Gastrocnemius medialis (tissue), 4 donors: ENCODE measurements around the gene FAM177B. TPM values are rescaled to one million over a fixed set of nuclear protein-coding genes. Genes with fewer than 3 reads are reported as not detected.
"Not testable (repeated sequence)": the region's sequence is repeated elsewhere in the genome, so short reads cannot be mapped to it uniquely, and the experiment has no call there.

ENCODE experiments used
- ATAC-seq, 2 donors: fragments of 150-250 bp; one replicate each; pipeline ENCODE4 v1.9.1; 2016
- DNase-seq, 2 donors: peaks; one replicate each; pipeline ENCODE4 v3.0.0-alpha.2; 2019
- H3K27ac ChIP-seq, 4 donors: fragments of 200-600 bp; sonication (generic); 1 replicate in 1 of 4; 2 replicates in 3 of 4; pipeline ENCODE4 v1.5.1; 2016 to 2018; ENCODE audit warnings: mild to moderate bottlenecking in 2 of 4, moderate library complexity in 1 of 4
- H3K27me3 ChIP-seq, 3 donors: fragments of 200-600 bp; sonication (generic) in 2 of 3; 1 replicate in 1 of 3; 2 replicates in 2 of 3; pipeline versions ENCODE4 v1.5.1 to v1.6.0; 2016 to 2019; ENCODE audit warnings: mild to moderate bottlenecking in 1 of 3, moderate library complexity in 1 of 3
- H3K36me3 ChIP-seq, 2 donors: fragments of 200-600 bp; sonication (generic) in 1 of 2; one replicate each; pipeline ENCODE4 v1.5.1; 2017 to 2018
- H3K4me1 ChIP-seq, 2 donors: fragments of 200-600 bp; sonication (generic) in 1 of 2; one replicate each; pipeline ENCODE4 v1.5.1; 2016 to 2017; ENCODE audit warnings: mild to moderate bottlenecking in 2 of 2
- H3K4me3 ChIP-seq, 4 donors: fragments of 200-600 bp; sonication (generic) in 3 of 4; 1 replicate in 1 of 4; 2 replicates in 3 of 4; pipeline ENCODE4 v1.5.1; 2016 to 2019; ENCODE audit warnings: mild to moderate bottlenecking in 2 of 4
- H3K9me3 ChIP-seq, 3 donors: fragments of 200-600 bp; sonication (generic) in 2 of 3; 1 replicate in 1 of 3; 2 replicates in 2 of 3; pipeline ENCODE4 v1.5.1; 2016 to 2019
- POLR2A ChIP-seq, 2 donors: fragments of 450-650 bp; IDR thresholded peaks; one replicate each; pipeline ENCODE4 v1.6.1; 2017; ENCODE audit warnings: antibody characterized with exemption in 2 of 2, mild to moderate bottlenecking in 2 of 2, moderate library complexity in 2 of 2
- in situ Hi-C, 4 donors: fragments of 200-750 bp; cut with MboI; loops; one replicate each; pipeline versions ENCODE4 v1.15.0 to v1.8.0; 2017; ENCODE audit warnings: low sequenced_read_pairs in 4 of 4
- intact Hi-C: fragments of 100-400 bp; cut with DNase I; formaldehyde crosslinking; loops from one replicate; pipeline ENCODE4 v1.15.1; 2023; ENCODE audit warnings: low total_unique reads
- total RNA-seq, 4 donors: library from RNA; depleted of rRNA; stranded (reverse); fragments of >200 nt; gene quantifications; one replicate each; pipeline versions ENCODE4 v1.1.0 to v1.2.3, GENCODE V29; 2016
- TF ChIP-seq, protein P1 (sequence below), 5 experiments: fragments of 450-650 bp in 3 of 5; fragments of 200-600 bp in 2 of 5; sonication (generic) in 2 of 5; IDR thresholded peaks in 4 of 5; conservative IDR thresholded peaks in 1 of 5; 1 replicate in 4 of 5; 2 replicates in 1 of 5; pipeline ENCODE4 v1.5.1; 2016 to 2019; ENCODE audit warnings: antibody characterized with exemption in 5 of 5, mild to moderate bottlenecking in 3 of 5, moderate library complexity in 3 of 5

The FAM177B gene
- total RNA-seq, 4 donors from 2014 or later: 0.39 TPM; not detected in 3

DNA sequence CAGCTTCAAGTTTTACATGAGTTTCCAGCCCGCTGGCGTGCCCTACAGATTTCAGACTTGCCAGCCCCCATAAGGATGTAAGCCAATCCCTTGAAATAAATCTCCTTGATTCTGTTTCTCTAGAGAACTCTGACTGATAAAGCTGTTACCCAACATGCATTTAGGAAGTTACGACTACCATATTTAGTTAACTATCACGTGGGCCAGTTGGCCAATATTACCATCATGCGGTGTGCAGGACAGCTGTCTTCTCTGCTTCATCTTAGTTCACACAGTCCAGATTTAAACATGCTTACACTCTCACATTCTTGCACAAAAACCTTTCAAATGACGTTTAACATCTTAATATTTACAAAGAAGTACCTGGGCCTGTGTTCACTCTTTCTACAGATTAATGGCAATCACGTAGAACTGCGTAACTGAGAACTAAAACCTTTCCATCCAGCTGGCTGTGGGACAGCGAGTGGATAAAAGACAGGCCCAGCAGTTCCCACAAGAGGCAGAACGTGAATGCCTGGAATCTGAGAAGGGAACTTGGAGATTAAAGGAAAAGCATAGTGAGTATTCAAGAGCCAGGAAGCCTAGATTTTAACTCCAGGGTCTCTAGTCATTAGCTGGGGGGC is 20.8 kb downstream of the FAM177B start:
- intact Hi-C loops (no loop called here), in situ Hi-C loops (no loop called here)
- no peaks in the 10 kb centered on the region for H3K4me1 ChIP-seq
- no peaks in the 10 kb centered on the region for H3K36me3 ChIP-seq
- TF ChIP-seq POLR2A (IDR thresholded peaks at IDR 0.05): no peak
- TF ChIP-seq, protein P1, sequence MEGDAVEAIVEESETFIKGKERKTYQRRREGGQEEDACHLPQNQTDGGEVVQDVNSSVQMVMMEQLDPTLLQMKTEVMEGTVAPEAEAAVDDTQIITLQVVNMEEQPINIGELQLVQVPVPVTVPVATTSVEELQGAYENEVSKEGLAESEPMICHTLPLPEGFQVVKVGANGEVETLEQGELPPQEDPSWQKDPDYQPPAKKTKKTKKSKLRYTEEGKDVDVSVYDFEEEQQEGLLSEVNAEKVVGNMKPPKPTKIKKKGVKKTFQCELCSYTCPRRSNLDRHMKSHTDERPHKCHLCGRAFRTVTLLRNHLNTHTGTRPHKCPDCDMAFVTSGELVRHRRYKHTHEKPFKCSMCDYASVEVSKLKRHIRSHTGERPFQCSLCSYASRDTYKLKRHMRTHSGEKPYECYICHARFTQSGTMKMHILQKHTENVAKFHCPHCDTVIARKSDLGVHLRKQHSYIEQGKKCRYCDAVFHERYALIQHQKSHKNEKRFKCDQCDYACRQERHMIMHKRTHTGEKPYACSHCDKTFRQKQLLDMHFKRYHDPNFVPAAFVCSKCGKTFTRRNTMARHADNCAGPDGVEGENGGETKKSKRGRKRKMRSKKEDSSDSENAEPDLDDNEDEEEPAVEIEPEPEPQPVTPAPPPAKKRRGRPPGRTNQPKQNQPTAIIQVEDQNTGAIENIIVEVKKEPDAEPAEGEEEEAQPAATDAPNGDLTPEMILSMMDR (IDR thresholded peaks at IDR 0.05 in 4 of 5, conservative IDR thresholded peaks at IDR 0.05 in 1 of 5): no peak
- ATAC-seq (peak in 1 of 2 donors; percentile 39), DNase-seq (no peak)
- H3K4me3 ChIP-seq: no peak overlapping the region
- H3K9me3 ChIP-seq: no peaks in the 10 kb centered on the region
- H3K27me3 ChIP-seq: no peaks in the 10 kb centered on the region
- no peak overlapping the region for H3K27ac ChIP-seq

DNA sequence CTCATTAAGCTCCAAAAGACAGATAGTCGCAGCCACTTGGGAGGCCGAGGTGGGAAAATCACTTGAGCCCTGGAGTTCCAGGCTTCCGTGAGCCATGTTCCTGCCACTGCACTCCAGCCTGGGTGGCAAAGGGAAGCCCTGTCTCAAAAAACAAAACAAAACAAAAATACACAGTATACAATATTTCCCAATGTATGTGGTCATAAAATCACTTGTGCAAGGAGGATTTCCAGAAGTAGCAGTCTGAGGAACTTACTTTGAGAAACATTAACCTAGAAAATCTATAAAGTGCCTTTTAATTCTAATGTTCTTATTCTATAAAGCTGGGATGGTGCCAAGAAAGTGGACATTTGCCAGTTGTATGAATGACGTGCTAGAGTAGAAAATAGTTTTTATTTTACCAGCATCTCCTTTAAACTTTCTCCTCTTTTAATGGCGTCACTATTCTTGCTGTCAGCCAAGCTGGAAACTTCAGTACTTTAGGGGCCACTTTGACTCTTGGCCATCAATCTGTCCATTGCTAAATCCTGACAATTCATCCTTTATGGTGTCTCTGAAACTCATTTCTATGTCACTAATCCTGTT is 22.5 kb downstream of the FAM177B start:
- no peak for DNase-seq
- Histone ChIP-seq H3K9me3 (no peaks in the 10 kb centered on the region), H3K4me1 (no peaks in the 10 kb centered on the region), H3K4me3 (no peak overlapping the region), H3K36me3 (no peaks in the 10 kb centered on the region), H3K27me3 (no peaks in the 10 kb centered on the region), H3K27ac (no peak overlapping the region)
- intact Hi-C loops: no loop called here
- ATAC-seq: no peak
- TF ChIP-seq POLR2A (IDR thresholded peaks at IDR 0.05): no peak
- in situ Hi-C loops: no loop called here

DNA sequence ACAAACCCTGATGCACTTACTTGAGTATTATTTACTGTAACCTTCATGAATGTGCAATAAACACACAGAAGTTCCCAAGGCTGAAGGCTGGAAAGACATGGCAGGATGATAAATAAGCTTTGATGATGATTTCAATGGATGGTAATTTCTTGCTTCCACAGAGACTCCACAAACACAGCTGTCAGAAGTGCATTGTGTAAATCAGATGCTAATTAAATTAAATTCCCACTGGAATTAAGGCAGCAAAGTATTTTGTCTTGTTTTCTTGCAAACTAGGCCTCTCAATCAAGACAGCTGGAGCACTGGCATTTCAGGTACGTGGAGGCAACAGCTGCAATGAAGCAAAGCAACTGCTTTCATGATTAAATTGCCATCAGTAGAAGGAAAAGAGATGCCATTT is 24.1 kb downstream of the FAM177B start:
- in situ Hi-C loops (no loop called here), intact Hi-C loops (no loop called here)
- Histone ChIP-seq H3K4me1 (no peaks in the 10 kb centered on the region), H3K4me3 (no peak overlapping the region), H3K27ac (no peak overlapping the region), H3K9me3 (no peaks in the 10 kb centered on the region), H3K36me3 (no peaks in the 10 kb centered on the region), H3K27me3 (no peaks in the 10 kb centered on the region)
- ATAC-seq: no peak
- DNase-seq: no peak
- TF ChIP-seq, protein P1 (IDR thresholded peaks at IDR 0.05 in 4 of 5, conservative IDR thresholded peaks at IDR 0.05 in 1 of 5): no peak
- TF ChIP-seq POLR2A (IDR thresholded peaks at IDR 0.05): no peak

DNA sequence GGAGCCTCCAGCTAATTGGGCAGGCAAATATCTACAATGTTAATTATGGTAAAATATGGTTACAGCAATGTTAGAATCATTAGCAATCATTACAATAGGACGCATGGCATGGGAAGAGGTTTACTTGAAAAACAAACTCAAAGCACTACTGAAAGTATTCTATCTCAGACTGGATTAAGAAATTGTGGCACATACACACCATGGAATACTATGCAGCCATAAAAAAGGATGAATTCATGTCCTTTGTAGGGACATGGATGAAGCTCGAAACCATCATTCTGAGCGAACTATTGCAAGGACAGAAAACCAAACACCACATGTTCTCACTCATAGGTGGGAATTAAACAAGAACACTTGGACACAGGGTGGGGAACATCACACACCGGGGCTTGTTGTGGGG is 25.2 kb downstream of the FAM177B start:
- H3K36me3 ChIP-seq, H3K27ac ChIP-seq, H3K27me3 ChIP-seq, H3K4me3 ChIP-seq, H3K4me1 ChIP-seq, H3K9me3 ChIP-seq, ATAC-seq, intact Hi-C loops, DNase-seq, in situ Hi-C loops: not testable (repeated sequence)

DNA sequence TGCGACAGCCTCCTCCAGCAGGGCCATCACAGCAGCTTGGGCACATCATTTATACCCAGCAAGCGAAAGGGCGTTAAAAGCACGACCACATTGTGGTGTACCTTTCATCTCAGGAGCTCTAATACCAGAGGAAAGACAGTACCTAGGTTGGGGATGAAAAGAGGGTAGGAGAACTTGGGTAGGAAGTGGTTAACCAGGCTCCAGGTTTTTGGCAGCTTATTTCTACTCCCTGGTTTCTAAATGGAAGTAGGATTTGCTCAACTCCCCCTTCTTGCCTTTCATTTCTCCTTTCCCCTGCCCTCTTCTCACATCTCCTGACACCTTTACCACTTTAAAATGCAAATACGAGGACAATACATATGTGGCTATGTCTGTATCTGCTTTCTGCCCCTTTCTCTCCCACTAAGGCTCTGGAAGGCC is 30.2 kb downstream of the FAM177B start:
- intact Hi-C loops (no loop called here), in situ Hi-C loops (no loop called here)
- no peak overlapping the region for H3K4me3 ChIP-seq
- TF ChIP-seq POLR2A (IDR thresholded peaks at IDR 0.05): no peak
- TF ChIP-seq, protein P1 (IDR thresholded peaks at IDR 0.05 in 4 of 5, conservative IDR thresholded peaks at IDR 0.05 in 1 of 5): no peak
- no peaks in the 10 kb centered on the region for H3K9me3 ChIP-seq
- no peak overlapping the region for H3K27ac ChIP-seq
- no peaks in the 10 kb centered on the region for H3K27me3 ChIP-seq
- no peaks in the 10 kb centered on the region for H3K36me3 ChIP-seq
- H3K4me1 ChIP-seq: no peaks in the 10 kb centered on the region
- ATAC-seq (no peak), DNase-seq (no peak)
